Astrocyte of the cerebellum (primary cell): Measurements from ENCODE around the gene VGLL4.
A peak's percentile ranks its signal among the peaks of the same experiment; 100 is the strongest.

ENCODE experiments used
- DNase-seq: peaks from one replicate; pipeline ENCODE4 v3.0.0-alpha.2; 2011; ENCODE audit warnings: low read depth
- H3K4me3 ChIP-seq: 2 replicates; pipeline ENCODE4 v1.5.1; 2011; ENCODE audit warnings: mild to moderate bottlenecking, low read depth, low read length, moderate library complexity
- CTCF ChIP-seq: IDR thresholded peaks from 2 replicates; pipeline ENCODE4 v1.5.1; 2012; ENCODE audit warnings: low read length, low read depth, moderate library complexity, mild to moderate bottlenecking; ENCODE audit errors: missing control alignments
- in situ Hi-C: cut with HindIII; loops from 2 replicates; pipeline ENCODE4 v1.10.0; 2017; ENCODE audit warnings: low sequenced_read_pairs

Gene VGLL4

GRCh38 chr3:11591391-11592282 is 52.1 kb downstream of the VGLL4 start:
- TF ChIP-seq CTCF: no peak
- in situ Hi-C loops: no loop called here
- DNase-seq: peak; percentile 79
- no peak overlapping the region for H3K4me3 ChIP-seq

DNA sequence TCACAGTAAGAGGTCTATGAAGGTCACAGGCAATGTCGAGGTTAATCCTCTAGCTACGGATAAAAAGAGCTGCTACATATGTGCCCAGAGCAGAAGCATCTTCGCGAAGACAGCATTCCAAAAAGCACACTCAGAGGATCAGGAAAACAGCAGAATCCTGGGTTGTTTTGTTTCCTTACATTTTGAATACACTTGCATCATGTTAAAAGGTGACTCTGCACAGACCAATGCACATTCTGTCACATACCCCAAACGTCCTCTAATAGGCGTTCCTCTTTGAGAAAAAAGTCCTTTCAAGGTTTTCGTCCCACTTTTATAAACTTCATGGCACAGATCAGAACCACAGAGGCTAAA is 52.7 kb downstream of the VGLL4 start:
- DNase-seq: no peak
- TF ChIP-seq CTCF: no peak
- in situ Hi-C loops: no loop called here
- H3K4me3 ChIP-seq: no peak overlapping the region

- DNase-seq: no peak
- no peak overlapping the region for H3K4me3 ChIP-seq
- in situ Hi-C loops: no loop called here
- no peak for TF ChIP-seq CTCF
Observed at GRCh38 chr3:11589706-11590105, 54.0 kb downstream of the VGLL4 start.

GRCh38 chr3:11588755-11589154 is 55.0 kb downstream of the VGLL4 start:
- no peak for TF ChIP-seq CTCF
- no peak for DNase-seq

GRCh38 chr3:11588338-11588737 is 55.4 kb downstream of the VGLL4 start:
- in situ Hi-C loops: no loop called here
- DNase-seq: no peak
- TF ChIP-seq CTCF: no peak
- H3K4me3 ChIP-seq: no peak overlapping the region

More at GRCh38 chr3:11588755-11589154, 55.0 kb downstream of the VGLL4 start:
- in situ Hi-C loops: no loop called here
- H3K4me3 ChIP-seq: no peak overlapping the region

DNA sequence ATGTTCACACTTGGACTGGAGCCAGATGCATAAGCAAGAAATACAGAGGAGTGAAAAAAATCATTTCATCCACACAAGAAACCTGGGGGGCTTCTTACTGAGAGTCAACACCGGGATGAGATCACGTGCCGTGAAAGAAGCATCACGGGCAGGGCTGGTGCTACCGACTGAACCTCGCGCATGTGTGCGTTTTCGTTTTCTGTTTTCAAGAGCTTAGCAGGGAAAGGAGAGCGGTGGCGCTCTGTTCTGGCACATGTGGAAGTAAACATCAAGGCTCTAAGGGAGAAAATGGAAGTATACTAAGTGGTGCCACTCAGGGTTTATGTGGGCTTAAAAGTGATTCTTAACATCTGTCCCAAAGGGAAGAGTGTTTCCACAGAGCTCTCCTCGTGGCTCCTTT is 55.9 kb downstream of the VGLL4 start:
- TF ChIP-seq CTCF: no peak
- DNase-seq: no peak
- no peak overlapping the region for H3K4me3 ChIP-seq
- in situ Hi-C loops: no loop called here
